ENCODE data around the gene CYP17A1. TPM values are rescaled to one million over a fixed set of nuclear protein-coding genes. Genes with fewer than 3 reads are reported as not detected.

The CYP17A1 gene
- total RNA-seq, 1 experiment from 2014 or later, result 2.1 TPM

Other genes starting within 250 kb of the CYP17A1 start
- 54.4 TPM for gene TRIM8, start 192.9 kb downstream of the CYP17A1 start, total RNA-seq (2021; ENCODE audit: unreplicated experiment)
- 20.7 TPM for gene ARL3, start 123.0 kb downstream of the CYP17A1 start, total RNA-seq (2021; ENCODE audit: unreplicated experiment)
- 11.6 TPM for gene SFXN2, start 122.8 kb downstream of the CYP17A1 start, total RNA-seq (2021; ENCODE audit: unreplicated experiment)
- gene WBP1L, start 93.5 kb downstream of the CYP17A1 start, total RNA-seq (2021; ENCODE audit: unreplicated experiment), result 91.3 TPM
- 12.9 TPM for gene BORCS7, start 16.8 kb upstream of the CYP17A1 start, total RNA-seq (2021; ENCODE audit: unreplicated experiment)
- gene AS3MT, start 32.1 kb upstream of the CYP17A1 start, total RNA-seq (2021; ENCODE audit: unreplicated experiment), result 4.0 TPM
- 27.1 TPM for gene CNNM2, start 80.9 kb upstream of the CYP17A1 start, total RNA-seq (2021; ENCODE audit: unreplicated experiment)